ENCODE measurements around the gene GPATCH2L.

DNA sequence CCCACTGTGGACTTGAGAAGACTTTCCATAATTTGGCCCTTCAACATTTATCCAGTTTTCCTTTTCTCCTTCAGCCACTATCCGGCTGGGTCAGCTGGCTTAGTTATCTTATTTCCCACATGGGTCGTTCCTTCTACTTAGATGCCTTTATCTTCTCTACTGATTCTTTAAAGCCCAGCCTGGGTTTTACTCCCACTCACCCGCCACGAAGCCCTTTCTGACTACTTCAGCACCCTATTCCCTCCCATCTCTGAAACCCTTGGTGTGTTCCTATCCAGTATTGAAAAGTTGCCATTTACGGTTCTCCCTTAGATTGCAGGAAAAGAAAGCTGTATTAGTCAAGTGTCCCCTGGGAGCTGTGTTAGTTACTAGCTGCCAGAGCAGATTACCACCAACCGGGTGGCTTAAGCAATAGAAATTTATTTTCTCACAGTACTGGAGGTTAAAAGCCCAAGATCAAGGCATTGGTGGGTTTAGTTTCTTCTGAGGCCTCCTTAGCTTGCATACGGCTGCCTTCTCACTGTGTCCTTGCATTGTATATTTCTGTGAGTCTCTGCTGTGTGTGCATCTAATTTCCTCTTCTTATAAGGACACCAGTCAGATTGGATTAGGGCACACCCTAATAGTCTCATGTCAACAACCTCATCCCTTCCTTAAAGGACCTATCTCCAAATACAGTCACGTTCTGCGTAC is 105.5 kb downstream of the GPATCH2L start:
- TF ChIP-seq, protein P1, sequence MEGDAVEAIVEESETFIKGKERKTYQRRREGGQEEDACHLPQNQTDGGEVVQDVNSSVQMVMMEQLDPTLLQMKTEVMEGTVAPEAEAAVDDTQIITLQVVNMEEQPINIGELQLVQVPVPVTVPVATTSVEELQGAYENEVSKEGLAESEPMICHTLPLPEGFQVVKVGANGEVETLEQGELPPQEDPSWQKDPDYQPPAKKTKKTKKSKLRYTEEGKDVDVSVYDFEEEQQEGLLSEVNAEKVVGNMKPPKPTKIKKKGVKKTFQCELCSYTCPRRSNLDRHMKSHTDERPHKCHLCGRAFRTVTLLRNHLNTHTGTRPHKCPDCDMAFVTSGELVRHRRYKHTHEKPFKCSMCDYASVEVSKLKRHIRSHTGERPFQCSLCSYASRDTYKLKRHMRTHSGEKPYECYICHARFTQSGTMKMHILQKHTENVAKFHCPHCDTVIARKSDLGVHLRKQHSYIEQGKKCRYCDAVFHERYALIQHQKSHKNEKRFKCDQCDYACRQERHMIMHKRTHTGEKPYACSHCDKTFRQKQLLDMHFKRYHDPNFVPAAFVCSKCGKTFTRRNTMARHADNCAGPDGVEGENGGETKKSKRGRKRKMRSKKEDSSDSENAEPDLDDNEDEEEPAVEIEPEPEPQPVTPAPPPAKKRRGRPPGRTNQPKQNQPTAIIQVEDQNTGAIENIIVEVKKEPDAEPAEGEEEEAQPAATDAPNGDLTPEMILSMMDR (IDR thresholded peaks at IDR 0.05): no peak
- no peak for TF ChIP-seq POLR2A (IDR thresholded peaks at IDR 0.05)
